ENCODE data around the gene AKAP1.

GRCh38 chr17:57051886-57052361 is 33.1 kb upstream of the AKAP1 start:
- TF ChIP-seq GATA3 (IDR thresholded peaks at IDR 0.05; ENCODE audit: low read depth, low read length) = no peak
- no peak for TF ChIP-seq GATA2 (IDR thresholded peaks at IDR 0.05; ENCODE audit: low read depth, low read length)
